ENCODE results near the gene TCFL5. TPM values are rescaled to one million over a fixed set of nuclear protein-coding genes. Genes with fewer than 3 reads are reported as not detected.

The TCFL5 gene
- total RNA-seq, 1 donor from 2014 or later, result 11.0 TPM

GRCh38 chr20:62839261-62839660 is 22.4 kb downstream of the TCFL5 start:
- H3K4me3 Mint-ChIP-seq (ENCODE audit: unreplicated experiment), result no peak overlapping the region
- H3K4me1 ChIP-seq (ENCODE audit: insufficient read depth, low read length), result peaks cover 3% of the 10 kb centered on the region
- H3K27ac Mint-ChIP-seq (ENCODE audit: unreplicated experiment), result peak overlapping the region; percentile 34
- no peaks in the 10 kb centered on the region for H3K36me3 ChIP-seq (ENCODE audit: insufficient read depth, low read length)
- no peak overlapping the region for H3K4me3 ChIP-seq (ENCODE audit: insufficient read depth, low read depth, low read length)
- no peaks in the 10 kb centered on the region for H4K20me1 ChIP-seq (ENCODE audit: insufficient read depth, low read length)
- no peaks in the 10 kb centered on the region for H3K27me3 Mint-ChIP-seq (ENCODE audit: low read depth, unreplicated experiment)
- H3K4me2 ChIP-seq (ENCODE audit: low read length), result no peak overlapping the region
- FAIRE-seq (no peak), DNase-seq (ENCODE audit: low read depth) (no peak)
- H3K79me2 ChIP-seq (ENCODE audit: insufficient read depth, low read length), result no peaks in the 10 kb centered on the region
- no peaks in the 10 kb centered on the region for H3K27me3 ChIP-seq (ENCODE audit: insufficient read depth, low read length)
- H3K9me3 Mint-ChIP-seq (ENCODE audit: unreplicated experiment), result no peaks in the 10 kb centered on the region
- H3K36me3 Mint-ChIP-seq (ENCODE audit: low read depth, unreplicated experiment), result peaks cover 7% of the 10 kb centered on the region
- no peak overlapping the region for H3K9ac ChIP-seq (ENCODE audit: low read length)
- no peak for TF ChIP-seq EZH2 (IDR thresholded peaks at IDR 0.05; ENCODE audit: insufficient read depth, low read length)
- TF ChIP-seq CTCF (IDR thresholded peaks at IDR 0.05; ENCODE audit: insufficient read depth, low read depth, low read length), result no peak
- no peaks in the 10 kb centered on the region for H3K4me1 Mint-ChIP-seq (ENCODE audit: low read depth, unreplicated experiment)
- no peak overlapping the region for H2AFZ ChIP-seq (ENCODE audit: low read depth, low read length)
- H3K27ac ChIP-seq (ENCODE audit: low read depth, low read length), result no peak overlapping the region
- H3K9me3 ChIP-seq (ENCODE audit: insufficient read depth, low read depth, low read length), result no peaks in the 10 kb centered on the region

GRCh38 chr20:62838128-62838891 is 23.3 kb downstream of the TCFL5 start:
- H3K36me3 ChIP-seq (ENCODE audit: insufficient read depth, low read length), result no peaks in the 10 kb centered on the region
- Mint-ChIP-seq H3K27ac (ENCODE audit: unreplicated experiment) (no peak overlapping the region), H3K36me3 (ENCODE audit: low read depth, unreplicated experiment) (peaks cover 7% of the 10 kb centered on the region), H3K9me3 (ENCODE audit: unreplicated experiment) (no peaks in the 10 kb centered on the region), H3K4me1 (ENCODE audit: low read depth, unreplicated experiment) (no peaks in the 10 kb centered on the region), H3K27me3 (ENCODE audit: low read depth, unreplicated experiment) (no peaks in the 10 kb centered on the region), H3K4me3 (ENCODE audit: unreplicated experiment) (no peak overlapping the region)
- H3K9ac ChIP-seq (ENCODE audit: low read length), result no peak overlapping the region
- H4K20me1 ChIP-seq (ENCODE audit: insufficient read depth, low read length), result no peaks in the 10 kb centered on the region
- peaks cover 3% of the 10 kb centered on the region for H3K4me1 ChIP-seq (ENCODE audit: insufficient read depth, low read length)
- no peak overlapping the region for H2AFZ ChIP-seq (ENCODE audit: low read depth, low read length)
- no peak overlapping the region for H3K4me3 ChIP-seq (ENCODE audit: insufficient read depth, low read depth, low read length)
- H3K79me2 ChIP-seq (ENCODE audit: insufficient read depth, low read length), result no peaks in the 10 kb centered on the region
- no peaks in the 10 kb centered on the region for H3K9me3 ChIP-seq (ENCODE audit: insufficient read depth, low read depth, low read length)
- H3K27me3 ChIP-seq (ENCODE audit: insufficient read depth, low read length), result no peaks in the 10 kb centered on the region
- no peak overlapping the region for H3K4me2 ChIP-seq (ENCODE audit: low read length)
- DNase-seq (ENCODE audit: low read depth) (no peak), FAIRE-seq (no peak)
- TF ChIP-seq EZH2 (IDR thresholded peaks at IDR 0.05; ENCODE audit: insufficient read depth, low read length) (no peak), CTCF (IDR thresholded peaks at IDR 0.05; ENCODE audit: insufficient read depth, low read depth, low read length) (no peak)
- H3K27ac ChIP-seq (ENCODE audit: low read depth, low read length), result no peak overlapping the region

GRCh38 chr20:62837790-62838127 is 23.9 kb downstream of the TCFL5 start:
- Mint-ChIP-seq H3K4me1 (ENCODE audit: low read depth, unreplicated experiment) (no peaks in the 10 kb centered on the region), H3K4me3 (ENCODE audit: unreplicated experiment) (no peak overlapping the region), H3K9me3 (ENCODE audit: unreplicated experiment) (no peaks in the 10 kb centered on the region), H3K36me3 (ENCODE audit: low read depth, unreplicated experiment) (peaks cover 7% of the 10 kb centered on the region), H3K27ac (ENCODE audit: unreplicated experiment) (no peak overlapping the region), H3K27me3 (ENCODE audit: low read depth, unreplicated experiment) (no peaks in the 10 kb centered on the region)
- DNase-seq (ENCODE audit: low read depth), result no peak
- TF ChIP-seq EZH2 (IDR thresholded peaks at IDR 0.05; ENCODE audit: insufficient read depth, low read length) (no peak), CTCF (IDR thresholded peaks at IDR 0.05; ENCODE audit: insufficient read depth, low read depth, low read length) (no peak)
- no peak overlapping the region for H3K9ac ChIP-seq (ENCODE audit: low read length)
- H3K27me3 ChIP-seq (ENCODE audit: insufficient read depth, low read length), result no peaks in the 10 kb centered on the region
- H2AFZ ChIP-seq (ENCODE audit: low read depth, low read length), result no peak overlapping the region
- H3K4me1 ChIP-seq (ENCODE audit: insufficient read depth, low read length), result peaks cover 3% of the 10 kb centered on the region
- no peaks in the 10 kb centered on the region for H3K9me3 ChIP-seq (ENCODE audit: insufficient read depth, low read depth, low read length)
- H4K20me1 ChIP-seq (ENCODE audit: insufficient read depth, low read length), result no peaks in the 10 kb centered on the region
- H3K4me3 ChIP-seq (ENCODE audit: insufficient read depth, low read depth, low read length), result no peak overlapping the region
- H3K4me2 ChIP-seq (ENCODE audit: low read length), result no peak overlapping the region
- no peak for FAIRE-seq
- H3K79me2 ChIP-seq (ENCODE audit: insufficient read depth, low read length), result no peaks in the 10 kb centered on the region
- no peak overlapping the region for H3K27ac ChIP-seq (ENCODE audit: low read depth, low read length)
- no peaks in the 10 kb centered on the region for H3K36me3 ChIP-seq (ENCODE audit: insufficient read depth, low read length)
